Calu3 (cell line): Measurements from ENCODE around the gene NBPF20. TPM values are rescaled to one million over a fixed set of nuclear protein-coding genes. Genes with fewer than 3 reads are reported as not detected.
A peak's percentile ranks its signal among the peaks of the same experiment; 100 is the strongest.
"Not testable (repeated sequence)": the region's sequence is repeated elsewhere in the genome, so short reads cannot be mapped to it uniquely, and the experiment has no call there.

Source experiments
- BruUV-seq: library from RNA; stranded (reverse); fragments of 400-500 nt; replicated peaks from 2 replicates; lab custom pipeline; 2021; lab: Mats Ljungman, UMichigan
- CTCF ChIA-PET: fragments of 300-600 bp; sonication (Branson Sonifier 250); formaldehyde crosslinking; loops from one replicate; lab custom pipeline; 2022; ENCODE audit warnings: antibody characterized with exemption; lab: Charles Lee
- DNase-seq: peaks from one replicate; pipeline ENCODE4 v3.0.0; 2022
- H3K27ac Mint-ChIP-seq: one replicate; pipeline ENCODE4 v1.8.0; 2022; ENCODE audit warnings: mixed read lengths; ENCODE audit not compliant: unreplicated experiment
- H3K27me3 Mint-ChIP-seq: one replicate; pipeline ENCODE4 v1.8.0; 2022; ENCODE audit warnings: mixed read lengths; ENCODE audit not compliant: unreplicated experiment
- H3K36me3 Mint-ChIP-seq: one replicate; pipeline ENCODE4 v1.8.0; 2022; ENCODE audit warnings: mild to moderate bottlenecking, moderate library complexity, mixed read lengths; ENCODE audit not compliant: insufficient read depth, unreplicated experiment
- H3K4me1 Mint-ChIP-seq: one replicate; pipeline ENCODE4 v1.8.0; 2022; ENCODE audit warnings: mild to moderate bottlenecking, low read depth, mixed read lengths; ENCODE audit not compliant: unreplicated experiment
- H3K4me3 Mint-ChIP-seq: one replicate; pipeline ENCODE4 v1.8.0; 2022; ENCODE audit warnings: mild to moderate bottlenecking, low read depth, moderate library complexity, mixed read lengths; ENCODE audit not compliant: unreplicated experiment
- H3K9me3 Mint-ChIP-seq: one replicate; pipeline ENCODE4 v1.8.0; 2022; ENCODE audit warnings: low read depth, mixed read lengths; ENCODE audit not compliant: unreplicated experiment
- intact Hi-C: fragments of 100-400 bp; cut with micrococcal nuclease; formaldehyde crosslinking; loops from one replicate; pipeline ENCODE4 v1.10.0; 2022; ENCODE audit not compliant: unreplicated experiment
- total RNA-seq: library from RNA; stranded (reverse); gene quantifications from 2 replicates; pipeline ENCODE4 v1.2.3, GENCODE V29; 2022

NBPF20 gene
- total RNA-seq, 1 experiment from 2014 or later = 5.7 TPM

DNA sequence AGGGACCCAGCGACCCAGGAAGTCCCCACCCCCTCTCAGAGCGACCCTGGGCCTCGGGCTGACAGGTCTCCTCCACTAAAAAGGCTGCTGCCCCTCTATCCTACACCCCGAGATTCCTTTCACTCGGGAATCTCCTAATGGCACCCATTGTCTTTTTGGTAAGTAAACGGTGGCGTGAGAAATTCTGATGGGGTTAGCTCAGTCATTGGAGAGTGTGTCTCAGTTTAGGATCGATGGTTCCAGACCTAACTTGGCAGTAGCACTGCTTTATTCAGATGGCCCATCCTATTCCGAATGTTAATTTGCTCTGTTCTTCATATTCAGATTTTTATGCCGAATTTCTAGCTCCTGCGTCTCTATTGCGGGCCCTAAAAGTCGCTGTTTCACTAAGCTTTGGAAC, 34.6 kb upstream of the NBPF20 start:
- H3K27ac Mint-ChIP-seq, H3K4me1 Mint-ChIP-seq, H3K4me3 Mint-ChIP-seq, intact Hi-C loops, H3K36me3 Mint-ChIP-seq, H3K9me3 Mint-ChIP-seq, DNase-seq, CTCF ChIA-PET, BruUV-seq: not testable (repeated sequence)
- H3K27me3 Mint-ChIP-seq = peaks cover 11% of the 10 kb centered on the region

DNA sequence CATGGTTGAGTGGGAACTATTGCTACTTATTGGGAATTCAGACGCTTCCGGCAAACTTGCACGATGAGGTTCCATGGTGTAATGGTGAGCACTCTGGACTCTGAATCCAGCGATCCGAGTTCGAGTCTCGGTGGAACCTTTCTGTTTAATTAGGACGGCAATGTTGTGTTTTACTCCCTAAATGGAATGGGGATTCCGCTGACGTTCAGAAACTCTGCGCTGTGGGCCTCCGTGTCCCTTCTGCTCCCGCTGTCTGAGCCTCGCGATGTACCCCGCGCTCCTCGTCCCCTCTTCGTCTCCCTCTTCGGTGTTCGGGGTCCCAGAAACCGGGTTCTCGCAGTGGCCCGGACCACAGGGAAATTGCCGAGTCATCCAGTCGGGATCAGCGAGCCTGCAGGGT, 34.2 kb upstream of the NBPF20 start:
- intact Hi-C loops, H3K27ac Mint-ChIP-seq, H3K4me3 Mint-ChIP-seq, H3K36me3 Mint-ChIP-seq, H3K9me3 Mint-ChIP-seq, DNase-seq, CTCF ChIA-PET, H3K4me1 Mint-ChIP-seq: not testable (repeated sequence)
- H3K27me3 Mint-ChIP-seq = peaks cover 11% of the 10 kb centered on the region
- BruUV-seq = TSS peak; percentile 100

- H3K4me1 Mint-ChIP-seq, H3K36me3 Mint-ChIP-seq, H3K27ac Mint-ChIP-seq, CTCF ChIA-PET, H3K4me3 Mint-ChIP-seq, intact Hi-C loops, BruUV-seq, H3K9me3 Mint-ChIP-seq, DNase-seq: not testable (repeated sequence)
- peaks cover 11% of the 10 kb centered on the region for H3K27me3 Mint-ChIP-seq
These were observed 33.7 kb upstream of the NBPF20 start for GRCh38 chr1:145459063-145459462.

GRCh38 chr1:145454824-145455177, 29.4 kb upstream of the NBPF20 start:
- H3K4me1 Mint-ChIP-seq, intact Hi-C loops, DNase-seq, H3K27ac Mint-ChIP-seq, H3K9me3 Mint-ChIP-seq, BruUV-seq, H3K36me3 Mint-ChIP-seq, CTCF ChIA-PET, H3K4me3 Mint-ChIP-seq: not testable (repeated sequence)
- peaks cover 11% of the 10 kb centered on the region for H3K27me3 Mint-ChIP-seq

- H3K4me3 Mint-ChIP-seq, DNase-seq, BruUV-seq, H3K36me3 Mint-ChIP-seq, CTCF ChIA-PET, intact Hi-C loops, H3K9me3 Mint-ChIP-seq, H3K27ac Mint-ChIP-seq, H3K27me3 Mint-ChIP-seq, H3K4me1 Mint-ChIP-seq: not testable (repeated sequence)
These were observed 28.7 kb upstream of the NBPF20 start for GRCh38 chr1:145453873-145454823.

DNA sequence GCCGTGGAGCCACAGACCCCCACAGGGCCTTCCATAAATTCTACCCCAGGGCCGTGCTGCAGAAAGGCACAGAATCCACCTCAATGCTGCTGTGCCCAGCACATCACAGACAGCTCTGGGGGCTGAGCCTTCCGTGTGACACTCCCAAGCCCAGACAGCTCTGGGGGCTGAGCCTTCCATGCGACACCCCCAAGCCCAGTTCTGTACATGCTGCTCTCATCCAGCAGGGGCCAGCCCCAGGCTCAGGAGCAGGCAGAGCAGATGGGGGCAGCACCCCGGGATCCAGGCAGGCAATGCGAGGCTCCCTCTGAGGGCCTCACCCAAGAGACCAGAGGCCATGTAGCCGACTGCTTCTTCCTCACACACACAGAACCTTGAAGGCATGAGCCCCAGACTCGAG, 27.1 kb upstream of the NBPF20 start:
- BruUV-seq, intact Hi-C loops, H3K27me3 Mint-ChIP-seq, H3K36me3 Mint-ChIP-seq, H3K27ac Mint-ChIP-seq, H3K9me3 Mint-ChIP-seq, H3K4me3 Mint-ChIP-seq, H3K4me1 Mint-ChIP-seq, CTCF ChIA-PET, DNase-seq: not testable (repeated sequence)

- H3K36me3 Mint-ChIP-seq, H3K27me3 Mint-ChIP-seq, H3K9me3 Mint-ChIP-seq, H3K4me3 Mint-ChIP-seq, intact Hi-C loops, CTCF ChIA-PET, H3K27ac Mint-ChIP-seq, BruUV-seq, H3K4me1 Mint-ChIP-seq: not testable (repeated sequence)
- DNase-seq = peak; percentile 48
These were observed 26.5 kb upstream of the NBPF20 start for GRCh38 chr1:145451914-145452313.

- H3K4me1 Mint-ChIP-seq, BruUV-seq, H3K27ac Mint-ChIP-seq, intact Hi-C loops, H3K9me3 Mint-ChIP-seq, H3K4me3 Mint-ChIP-seq, CTCF ChIA-PET, DNase-seq, H3K36me3 Mint-ChIP-seq: not testable (repeated sequence)
- H3K27me3 Mint-ChIP-seq = peaks cover 12% of the 10 kb centered on the region
These were observed 19.8 kb upstream of the NBPF20 start for GRCh38 chr1:145445219-145445618.

DNA sequence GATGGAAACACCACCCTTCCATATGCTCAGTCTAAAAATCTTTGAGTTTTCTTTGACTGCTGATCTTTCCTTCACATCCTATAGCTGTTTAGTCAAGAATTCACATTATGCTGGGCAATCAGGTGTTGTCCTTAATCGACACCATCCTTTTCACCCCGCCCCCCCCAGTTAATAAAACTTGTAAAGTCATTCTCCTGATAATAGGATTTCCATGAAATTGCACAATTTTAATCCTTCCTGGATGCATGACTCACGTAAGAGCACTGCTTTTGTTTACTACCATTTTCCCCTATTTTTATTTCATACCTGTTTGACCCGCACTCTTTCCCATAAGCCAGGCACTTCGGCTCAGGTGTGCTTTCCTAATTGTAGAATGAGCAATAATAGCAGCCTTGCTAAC, 16.9 kb upstream of the NBPF20 start:
- H3K27ac Mint-ChIP-seq, H3K9me3 Mint-ChIP-seq, BruUV-seq, H3K4me3 Mint-ChIP-seq, intact Hi-C loops, DNase-seq, H3K36me3 Mint-ChIP-seq, H3K4me1 Mint-ChIP-seq, CTCF ChIA-PET: not testable (repeated sequence)
- peaks cover 12% of the 10 kb centered on the region for H3K27me3 Mint-ChIP-seq
